HG02938 (cell line): ENCODE results near the gene PRR12.

Source experiments
- ATAC-seq: cut with Tn5 transposase; IDR thresholded peaks from one replicate; pipeline ENCODE4 v1.9.1; 2021; ENCODE audit warnings: mild to moderate bottlenecking, moderate library complexity; ENCODE audit not compliant: unreplicated experiment

PRR12 gene

GRCh38 chr19:49590071-49590970 is 661 bp upstream of the PRR12 start:
- ATAC-seq = peak; percentile 51

- no peak for ATAC-seq
Measured at GRCh38 chr19:49591731-49592485, 926 bp downstream of the PRR12 start.

- ATAC-seq = no peak
Measured at GRCh38 chr19:49592486-49593232, 1.7 kb downstream of the PRR12 start.

- no peak for ATAC-seq
Measured at GRCh38 chr19:49593233-49594113, 2.5 kb downstream of the PRR12 start.

GRCh38 chr19:49594157-49594992 is 3.4 kb downstream of the PRR12 start:
- no peak for ATAC-seq

GRCh38 chr19:49594993-49595818 is 4.2 kb downstream of the PRR12 start:
- no peak for ATAC-seq

- ATAC-seq = no peak
Measured at GRCh38 chr19:49595819-49596404, 4.9 kb downstream of the PRR12 start.

- no peak for ATAC-seq
Measured at GRCh38 chr19:49596407-49596806, 5.4 kb downstream of the PRR12 start.

- ATAC-seq = no peak
Measured at GRCh38 chr19:49596954-49597702, 6.1 kb downstream of the PRR12 start.

- ATAC-seq = no peak
Measured at GRCh38 chr19:49597703-49597974, 6.7 kb downstream of the PRR12 start.

- no peak for ATAC-seq
Measured at GRCh38 chr19:49599378-49600295, 8.7 kb downstream of the PRR12 start.

- no peak for ATAC-seq
Measured at GRCh38 chr19:49601482-49602038, 10.6 kb downstream of the PRR12 start.

- ATAC-seq = no peak
Measured at GRCh38 chr19:49602806-49603205, 11.8 kb downstream of the PRR12 start.

- no peak for ATAC-seq
Measured at GRCh38 chr19:49605605-49606004, 14.6 kb downstream of the PRR12 start.

- ATAC-seq = no peak
Measured at GRCh38 chr19:49609499-49610092, 18.6 kb downstream of the PRR12 start.

- no peak for ATAC-seq
Measured at GRCh38 chr19:49613374-49613773, 22.4 kb downstream of the PRR12 start.
